Natural killer cell (primary cell): ENCODE results near the gene HIBADH. TPM values are rescaled to one million over a fixed set of nuclear protein-coding genes. Genes with fewer than 3 reads are reported as not detected.
A peak's percentile ranks its signal among the peaks of the same experiment; 100 is the strongest.

Experiments used
- ATAC-seq, 3 donors: fragments of 150-1000 bp in 2 of 3; fragments of 200-7000 bp in 1 of 3; cut with Tn5 transposase; 1 replicate in 1 of 3; 2 replicates in 2 of 3; pipeline ENCODE4 v1.10.0; 2021; ENCODE audit warnings: mild to moderate bottlenecking in 2 of 3, moderate library complexity in 2 of 3
- DNase-seq, 2 donors: peaks; one replicate each; pipeline versions ENCODE4 v3.0.0 to v3.0.0-alpha.2; 2013 to 2021; ENCODE audit warnings: mixed read lengths in 1 of 2
- H3K27ac ChIP-seq: one replicate; pipeline ENCODE4 v1.5.1; 2013; ENCODE audit warnings: mild to moderate bottlenecking, low read length
- H3K27me3 ChIP-seq: one replicate; pipeline ENCODE4 v1.6.1; 2013; ENCODE audit warnings: low read length; ENCODE audit not compliant: control insufficient read depth, insufficient read depth
- H3K36me3 ChIP-seq: one replicate; pipeline ENCODE4 v1.6.1; 2013; ENCODE audit warnings: low read length; ENCODE audit not compliant: control insufficient read depth, insufficient read depth
- H3K4me1 ChIP-seq: one replicate; pipeline ENCODE4 v1.6.1; 2013; ENCODE audit warnings: low read length; ENCODE audit not compliant: control insufficient read depth, insufficient read depth
- H3K4me3 ChIP-seq: one replicate; pipeline ENCODE4 v1.5.1; 2013; ENCODE audit warnings: low read length
- H3K9me3 ChIP-seq: one replicate; pipeline ENCODE4 v1.6.1; 2013; ENCODE audit warnings: low read length; ENCODE audit not compliant: control insufficient read depth, insufficient read depth
- H3K27ac Mint-ChIP-seq, 2 donors: one replicate each; pipeline ENCODE4 v1.8.0; 2022; ENCODE audit warnings: mild to moderate bottlenecking in 2 of 2, mixed read lengths in 2 of 2, moderate library complexity in 1 of 2
- H3K27me3 Mint-ChIP-seq, 2 donors: one replicate each; pipeline ENCODE4 v1.8.0; 2022; ENCODE audit warnings: low read depth in 2 of 2, mixed read lengths in 2 of 2
- H3K36me3 Mint-ChIP-seq: one replicate; pipeline ENCODE4 v1.8.0; 2022; ENCODE audit warnings: mixed read lengths
- H3K4me1 Mint-ChIP-seq, 2 donors: one replicate each; pipeline ENCODE4 v1.8.0; 2022; ENCODE audit warnings: mixed read lengths in 2 of 2
- H3K4me3 Mint-ChIP-seq: one replicate; pipeline ENCODE4 v1.8.0; 2022; ENCODE audit warnings: mild to moderate bottlenecking, moderate library complexity, mixed read lengths
- H3K9me3 Mint-ChIP-seq, 2 donors: one replicate each; pipeline ENCODE4 v1.8.0; 2022; ENCODE audit warnings: mixed read lengths in 2 of 2
- WGBS: methylation state at CpG from one replicate; pipeline ENCODE4 v1.1.7; 2013; ENCODE audit warnings: missing lambda C conversion rate; ENCODE audit not compliant: insufficient coverage; 5-methylcytosine and 5-hydroxymethylcytosine counted together
- intact Hi-C: fragments of 100-400 bp; cut with micrococcal nuclease; formaldehyde crosslinking; loops from one replicate; pipeline ENCODE4 v1.14.2; 2022
- total RNA-seq, 4 donors: library from RNA; stranded (reverse); fragments of 120-200 nt in 1 of 4; gene quantifications; one replicate each; pipeline versions ENCODE4 v1.2.3 to v1.2.4, GENCODE V29; 2013 to 2022
- TF ChIP-seq, protein P1 (sequence below): fragments of 200-600 bp; IDR thresholded peaks from one replicate; pipeline ENCODE4 v1.8.0; 2022; ENCODE audit warnings: antibody characterized with exemption

Gene HIBADH
- 1 to 10 TPM; 8.0 to 9.9 (median 8.1) TPM for total RNA-seq
- 19.2 TPM for total RNA-seq (2013)

DNA sequence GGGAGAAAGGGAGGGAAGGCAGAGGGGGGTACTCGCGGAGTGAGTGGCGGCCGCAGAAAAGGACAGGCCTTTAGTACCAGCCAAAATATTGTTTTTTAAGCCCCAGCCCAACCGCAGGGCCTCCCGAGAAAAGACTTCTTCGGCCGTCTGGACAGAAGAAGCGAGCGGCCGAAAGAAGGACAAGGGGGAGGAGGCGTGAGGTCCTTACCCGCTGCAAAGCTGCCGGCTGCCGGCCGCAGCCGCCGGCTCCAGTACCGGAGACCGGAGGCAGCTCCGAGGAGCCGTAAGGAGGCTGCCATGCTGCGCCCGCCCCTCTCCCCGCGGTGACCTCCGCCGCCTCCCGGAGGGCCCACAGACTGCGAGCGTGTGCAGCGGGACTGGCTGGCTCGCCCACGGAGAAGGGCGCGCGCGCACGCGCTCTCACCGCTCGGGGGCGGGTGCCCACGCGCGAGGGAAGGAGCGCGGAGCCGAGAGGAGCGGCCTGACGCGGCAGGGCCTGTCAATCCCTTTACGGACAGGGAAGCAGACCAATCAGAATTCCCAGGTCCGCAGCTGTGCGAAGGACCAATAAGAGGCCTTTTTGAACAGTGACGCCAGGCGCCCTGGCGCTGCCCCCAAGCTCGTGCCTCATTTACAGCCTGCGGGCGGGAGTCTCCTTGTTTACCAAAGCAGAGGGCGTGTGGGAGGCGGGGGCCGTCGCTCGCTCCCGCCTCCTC is at the start of gene HIBADH:
Gene HIBADH, minus strand, starts transcription at position 394 of the 716 bp plus-strand sequence. Its CDS starts 95 bp downstream, at position 299.
- Histone ChIP-seq H3K27ac (peak within 1 kb of the TSS; percentile 69), H3K27me3 (no peaks in the 10 kb centered on the region), H3K36me3 (no peaks in the 10 kb centered on the region), H3K4me1 (peaks cover 14% of the 10 kb centered on the region), H3K9me3 (no peaks in the 10 kb centered on the region), H3K4me3 (peak within 1 kb of the TSS; percentile 91)
- no peaks in the 10 kb centered on the region for H3K27me3 Mint-ChIP-seq
- peak within 1 kb of the TSS; percentile 82 for H3K4me3 Mint-ChIP-seq
- DNase-seq (peak; percentile 92 to 99), ATAC-seq (peak; percentile 93 to 99 (median 94))
- H3K36me3 Mint-ChIP-seq = no peaks in the 10 kb centered on the region
- TF ChIP-seq, protein P1, sequence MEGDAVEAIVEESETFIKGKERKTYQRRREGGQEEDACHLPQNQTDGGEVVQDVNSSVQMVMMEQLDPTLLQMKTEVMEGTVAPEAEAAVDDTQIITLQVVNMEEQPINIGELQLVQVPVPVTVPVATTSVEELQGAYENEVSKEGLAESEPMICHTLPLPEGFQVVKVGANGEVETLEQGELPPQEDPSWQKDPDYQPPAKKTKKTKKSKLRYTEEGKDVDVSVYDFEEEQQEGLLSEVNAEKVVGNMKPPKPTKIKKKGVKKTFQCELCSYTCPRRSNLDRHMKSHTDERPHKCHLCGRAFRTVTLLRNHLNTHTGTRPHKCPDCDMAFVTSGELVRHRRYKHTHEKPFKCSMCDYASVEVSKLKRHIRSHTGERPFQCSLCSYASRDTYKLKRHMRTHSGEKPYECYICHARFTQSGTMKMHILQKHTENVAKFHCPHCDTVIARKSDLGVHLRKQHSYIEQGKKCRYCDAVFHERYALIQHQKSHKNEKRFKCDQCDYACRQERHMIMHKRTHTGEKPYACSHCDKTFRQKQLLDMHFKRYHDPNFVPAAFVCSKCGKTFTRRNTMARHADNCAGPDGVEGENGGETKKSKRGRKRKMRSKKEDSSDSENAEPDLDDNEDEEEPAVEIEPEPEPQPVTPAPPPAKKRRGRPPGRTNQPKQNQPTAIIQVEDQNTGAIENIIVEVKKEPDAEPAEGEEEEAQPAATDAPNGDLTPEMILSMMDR = no peak
- H3K4me1 Mint-ChIP-seq = peaks cover 4 to 5% of the 10 kb centered on the region in 2 donors
- no peaks in the 10 kb centered on the region for H3K9me3 Mint-ChIP-seq
- H3K27ac Mint-ChIP-seq = peak within 1 kb of the TSS; percentile 86 to 88
- intact Hi-C loops = loop anchor here (1.0 kb wide), 2 partner anchors 78 to 239 kb away; partner anchors contain the start of gene TAX1BP1
- WGBS = under 1% methylated on average over 67 of the region's 67 CpGs

- H3K9me3 Mint-ChIP-seq = no peaks in the 10 kb centered on the region
- no peak for ATAC-seq
- Histone ChIP-seq H3K4me1 (no peaks in the 10 kb centered on the region), H3K4me3 (no peak overlapping the region), H3K9me3 (no peaks in the 10 kb centered on the region), H3K36me3 (no peaks in the 10 kb centered on the region), H3K27ac (no peak overlapping the region), H3K27me3 (peaks cover 4% of the 10 kb centered on the region)
- no peaks in the 10 kb centered on the region for H3K36me3 Mint-ChIP-seq
- intact Hi-C loops = no loop called here
- no peak for DNase-seq
- H3K4me3 Mint-ChIP-seq = no peak overlapping the region
- no peak overlapping the region for H3K27ac Mint-ChIP-seq
- 98% methylated on average over 2 of the region's 3 CpGs for WGBS
- no peaks in the 10 kb centered on the region for H3K4me1 Mint-ChIP-seq
- peaks cover 15% of the 10 kb centered on the region in 2 donors for H3K27me3 Mint-ChIP-seq
- TF ChIP-seq, protein P1 = no peak
These were observed 49.5 kb upstream of the HIBADH start for GRCh38 chr7:27712217-27712616.

GRCh38 chr7:27709137-27710075 is 46.7 kb upstream of the HIBADH start:
- no peaks in the 10 kb centered on the region for H3K4me1 Mint-ChIP-seq
- no peaks in the 10 kb centered on the region for H3K27me3 ChIP-seq
- ATAC-seq = peak in 1 of 3 donors; percentile 46
- no peak overlapping the region for H3K27ac ChIP-seq
- no peak overlapping the region for H3K27ac Mint-ChIP-seq
- peaks cover 6 to 9% of the 10 kb centered on the region in 2 donors for H3K27me3 Mint-ChIP-seq
- no peaks in the 10 kb centered on the region for H3K36me3 ChIP-seq
- TF ChIP-seq, protein P1 = no peak
- 83% methylated on average over 2 of the region's 2 CpGs for WGBS
- H3K4me1 ChIP-seq = no peaks in the 10 kb centered on the region
- no peak overlapping the region for H3K4me3 ChIP-seq
- DNase-seq = no peak
- no peaks in the 10 kb centered on the region for H3K36me3 Mint-ChIP-seq
- intact Hi-C loops = no loop called here
- H3K9me3 Mint-ChIP-seq = no peaks in the 10 kb centered on the region
- no peak overlapping the region for H3K4me3 Mint-ChIP-seq
- no peaks in the 10 kb centered on the region for H3K9me3 ChIP-seq
